NCI-H2227 treated with DMSO at 0.1 percent for 48 hours (cell line): Measurements from ENCODE around the gene NDUFB3.

Experiments
- DNase-seq: peaks from one replicate; lab custom pipeline; 2025; lab: John Stamatoyannopoulos, UW

Gene NDUFB3

GRCh38 chr2:201128933-201129505 is 57.2 kb downstream of the NDUFB3 start:
- no peak for DNase-seq

DNA sequence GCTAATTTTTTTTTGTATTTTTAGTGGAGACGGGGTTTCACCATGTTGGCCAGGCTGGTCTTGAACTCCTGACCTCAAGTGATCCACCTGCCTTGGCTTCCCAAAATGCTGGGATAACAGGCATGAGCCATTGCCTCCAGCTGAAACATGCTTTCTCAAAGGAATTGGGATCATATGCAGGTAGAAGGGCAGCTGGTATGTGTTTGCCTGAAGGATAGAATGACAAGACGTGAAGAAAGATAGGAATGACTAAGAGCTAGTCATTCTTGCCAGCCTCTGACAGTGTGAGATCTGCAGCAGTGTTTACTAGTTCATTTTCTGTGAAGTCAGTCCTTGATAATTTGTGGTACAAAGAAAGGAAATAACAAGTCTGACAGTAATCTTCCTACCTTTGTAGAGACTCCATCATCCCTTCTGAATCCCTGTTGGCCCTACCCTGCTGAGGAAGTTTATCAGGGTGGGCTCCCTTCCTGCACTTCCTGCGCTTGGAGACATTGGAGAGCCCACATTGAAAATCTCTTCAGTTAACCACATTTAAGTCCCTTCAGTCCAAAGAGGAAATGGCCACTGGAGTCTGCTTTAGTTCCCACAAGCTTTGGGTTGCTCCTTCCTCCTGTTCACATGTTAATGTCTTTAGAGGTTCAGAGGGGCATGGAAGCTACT is 58.9 kb downstream of the NDUFB3 start:
- no peak for DNase-seq

- DNase-seq = no peak
These were observed 60.7 kb downstream of the NDUFB3 start for GRCh38 chr2:201132518-201132917.
